Activated CD8-positive, alpha-beta memory T cell treated with anti-CD3 and anti-CD28 coated beads, Interleukin-2, amount 50 U/mL, for 4 hours (primary cell): ENCODE data around the gene PLEKHA7.
"Not testable (repeated sequence)": the region's sequence is repeated elsewhere in the genome, so short reads cannot be mapped to it uniquely, and the experiment has no call there.

ENCODE experiments used
- DNase-seq: peaks from one replicate; pipeline ENCODE4 v3.0.0-alpha.2; 2020

The PLEKHA7 gene

GRCh38 chr11:16905375-16905774 is 108.8 kb downstream of the PLEKHA7 start:
- no peak for DNase-seq

- not testable (repeated sequence) for DNase-seq
These were observed 109.5 kb downstream of the PLEKHA7 start for GRCh38 chr11:16904761-16905160.

GRCh38 chr11:16902781-16903378 is 111.3 kb downstream of the PLEKHA7 start:
- DNase-seq, result no peak

- no peak for DNase-seq
These were observed 112.0 kb downstream of the PLEKHA7 start for GRCh38 chr11:16902182-16902581.

- DNase-seq, result no peak
These were observed 113.7 kb downstream of the PLEKHA7 start for GRCh38 chr11:16900491-16900890.

- no peak for DNase-seq
These were observed 114.4 kb downstream of the PLEKHA7 start for GRCh38 chr11:16899708-16900303.

- no peak for DNase-seq
These were observed 115.8 kb downstream of the PLEKHA7 start for GRCh38 chr11:16898274-16898985.

GRCh38 chr11:16897470-16898061 is 116.6 kb downstream of the PLEKHA7 start:
- DNase-seq, result no peak

GRCh38 chr11:16896729-16897469 is 117.3 kb downstream of the PLEKHA7 start:
- no peak for DNase-seq

- no peak for DNase-seq
These were observed 118.9 kb downstream of the PLEKHA7 start for GRCh38 chr11:16895306-16895705.

GRCh38 chr11:16893456-16894066 is 120.7 kb downstream of the PLEKHA7 start:
- DNase-seq, result no peak

- DNase-seq, result no peak
These were observed 122.2 kb downstream of the PLEKHA7 start for GRCh38 chr11:16891964-16892363.

- no peak for DNase-seq
These were observed 123.0 kb downstream of the PLEKHA7 start for GRCh38 chr11:16891165-16891564.

- no peak for DNase-seq
These were observed 123.8 kb downstream of the PLEKHA7 start for GRCh38 chr11:16890442-16890841.

GRCh38 chr11:16889905-16890304 is 124.3 kb downstream of the PLEKHA7 start:
- no peak for DNase-seq

- DNase-seq, result not testable (repeated sequence)
These were observed 125.2 kb downstream of the PLEKHA7 start for GRCh38 chr11:16889010-16889409.

GRCh38 chr11:16887887-16888286 is 126.3 kb downstream of the PLEKHA7 start:
- not testable (repeated sequence) for DNase-seq

- DNase-seq, result no peak
These were observed 131.0 kb downstream of the PLEKHA7 start for GRCh38 chr11:16883174-16883573.

- no peak for DNase-seq
These were observed 132.4 kb downstream of the PLEKHA7 start for GRCh38 chr11:16881766-16882165.

GRCh38 chr11:16881074-16881709 is 133.0 kb downstream of the PLEKHA7 start:
- DNase-seq, result no peak

GRCh38 chr11:16880184-16880801 is 133.9 kb downstream of the PLEKHA7 start:
- DNase-seq, result no peak

- no peak for DNase-seq
These were observed 134.5 kb downstream of the PLEKHA7 start for GRCh38 chr11:16879690-16880089.
